BJ (cell line): Measurements from ENCODE around the gene WDR73. TPM values are rescaled to one million over a fixed set of nuclear protein-coding genes. Genes with fewer than 3 reads are reported as not detected.

Experiments used
- CTCF ChIA-PET: fragments of 350-600 bp; formaldehyde crosslinking; extraction: SDS; loops from one replicate; lab custom pipeline; 2021; ENCODE audit warnings: antibody characterized with exemption, inconsistent platforms; lab: Yijun Ruan, JAX
- POLR2A ChIA-PET: fragments of 300-600 bp; sonication (Branson Sonifier 250); formaldehyde crosslinking; extraction: SDS; loops from one replicate; lab custom pipeline; 2021; ENCODE audit warnings: antibody characterized with exemption; lab: Charles Lee
- DNase-seq: peaks from one replicate; pipeline ENCODE4 v3.0.0-alpha.2; 2011; ENCODE audit warnings: low read depth
- H3K27me3 ChIP-seq: 2 replicates; pipeline ENCODE4 v1.6.0; 2011; ENCODE audit warnings: low read length; ENCODE audit not compliant: control insufficient read depth, insufficient read depth
- H3K36me3 ChIP-seq: 2 replicates; pipeline ENCODE4 v1.5.1; 2011; ENCODE audit warnings: low read length; ENCODE audit not compliant: control insufficient read depth, insufficient read depth
- H3K4me3 ChIP-seq: 2 replicates; pipeline ENCODE4 v1.5.1; 2011; ENCODE audit warnings: low read depth, mild to moderate bottlenecking, control low read depth, low read length
- polyA plus RNA-seq: library from polyadenylated mRNA; depleted of rRNA; stranded (reverse); fragments of >200 nt; gene quantifications from 2 replicates; pipeline ENCODE4 v1.2.3, GENCODE V29; 2011
- TF ChIP-seq, protein P1 (sequence below): IDR thresholded peaks from 2 replicates; pipeline ENCODE4 v1.5.1; 2011; ENCODE audit warnings: low read depth, mild to moderate bottlenecking, control low read depth, inconsistent platforms, low read length, moderate library complexity; ENCODE audit not compliant: insufficient read depth

The WDR73 gene
- polyA plus RNA-seq, 1 experiment, result 21.1 TPM

DNA sequence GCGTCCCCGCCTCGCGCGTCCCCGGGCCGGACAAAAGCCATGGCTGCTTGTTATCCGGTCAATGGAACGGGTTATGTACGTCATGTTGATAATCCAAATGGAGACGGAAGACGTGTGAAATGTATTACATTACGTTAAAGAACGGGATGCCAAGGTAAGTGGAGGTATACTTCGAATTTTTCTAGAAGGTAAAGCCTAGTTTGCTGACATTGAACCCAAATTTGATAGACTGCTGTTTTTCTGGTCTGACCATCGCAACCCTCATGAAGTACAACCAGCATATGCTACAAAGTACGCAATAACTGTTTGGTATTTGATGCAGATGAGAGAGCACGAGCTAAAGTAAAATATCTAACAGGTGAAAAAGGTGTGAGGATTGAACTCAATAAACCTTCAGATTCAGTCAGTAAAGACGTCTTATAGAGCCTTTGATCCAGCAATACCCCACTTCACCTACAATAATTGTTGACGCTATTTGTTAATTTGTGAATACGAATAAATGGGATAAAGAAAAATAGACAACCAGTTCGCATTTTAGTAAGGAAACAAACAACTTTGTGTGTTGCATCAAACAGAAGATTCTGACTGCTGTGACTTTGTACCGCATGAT is 19.8 kb downstream of the WDR73 start:
- no peak for DNase-seq
- H3K36me3 ChIP-seq, result peaks cover 5% of the 10 kb centered on the region; the same call in 1 of the 2 replicates
- ChIA-PET POLR2A (interaction anchor here (0.6 kb wide), 1 partner anchor 16 kb away, joined by 3 read pairs; no protein-coding TSS in a partner anchor), CTCF (interaction anchor here (1.7 kb wide), 1 partner anchor 9 kb away, joined by 3 read pairs; no protein-coding TSS in a partner anchor)
- TF ChIP-seq, protein P1, sequence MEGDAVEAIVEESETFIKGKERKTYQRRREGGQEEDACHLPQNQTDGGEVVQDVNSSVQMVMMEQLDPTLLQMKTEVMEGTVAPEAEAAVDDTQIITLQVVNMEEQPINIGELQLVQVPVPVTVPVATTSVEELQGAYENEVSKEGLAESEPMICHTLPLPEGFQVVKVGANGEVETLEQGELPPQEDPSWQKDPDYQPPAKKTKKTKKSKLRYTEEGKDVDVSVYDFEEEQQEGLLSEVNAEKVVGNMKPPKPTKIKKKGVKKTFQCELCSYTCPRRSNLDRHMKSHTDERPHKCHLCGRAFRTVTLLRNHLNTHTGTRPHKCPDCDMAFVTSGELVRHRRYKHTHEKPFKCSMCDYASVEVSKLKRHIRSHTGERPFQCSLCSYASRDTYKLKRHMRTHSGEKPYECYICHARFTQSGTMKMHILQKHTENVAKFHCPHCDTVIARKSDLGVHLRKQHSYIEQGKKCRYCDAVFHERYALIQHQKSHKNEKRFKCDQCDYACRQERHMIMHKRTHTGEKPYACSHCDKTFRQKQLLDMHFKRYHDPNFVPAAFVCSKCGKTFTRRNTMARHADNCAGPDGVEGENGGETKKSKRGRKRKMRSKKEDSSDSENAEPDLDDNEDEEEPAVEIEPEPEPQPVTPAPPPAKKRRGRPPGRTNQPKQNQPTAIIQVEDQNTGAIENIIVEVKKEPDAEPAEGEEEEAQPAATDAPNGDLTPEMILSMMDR, result no peak
- peak overlapping the region; percentile 56 for H3K4me3 ChIP-seq
- no peaks in the 10 kb centered on the region for H3K27me3 ChIP-seq

DNA sequence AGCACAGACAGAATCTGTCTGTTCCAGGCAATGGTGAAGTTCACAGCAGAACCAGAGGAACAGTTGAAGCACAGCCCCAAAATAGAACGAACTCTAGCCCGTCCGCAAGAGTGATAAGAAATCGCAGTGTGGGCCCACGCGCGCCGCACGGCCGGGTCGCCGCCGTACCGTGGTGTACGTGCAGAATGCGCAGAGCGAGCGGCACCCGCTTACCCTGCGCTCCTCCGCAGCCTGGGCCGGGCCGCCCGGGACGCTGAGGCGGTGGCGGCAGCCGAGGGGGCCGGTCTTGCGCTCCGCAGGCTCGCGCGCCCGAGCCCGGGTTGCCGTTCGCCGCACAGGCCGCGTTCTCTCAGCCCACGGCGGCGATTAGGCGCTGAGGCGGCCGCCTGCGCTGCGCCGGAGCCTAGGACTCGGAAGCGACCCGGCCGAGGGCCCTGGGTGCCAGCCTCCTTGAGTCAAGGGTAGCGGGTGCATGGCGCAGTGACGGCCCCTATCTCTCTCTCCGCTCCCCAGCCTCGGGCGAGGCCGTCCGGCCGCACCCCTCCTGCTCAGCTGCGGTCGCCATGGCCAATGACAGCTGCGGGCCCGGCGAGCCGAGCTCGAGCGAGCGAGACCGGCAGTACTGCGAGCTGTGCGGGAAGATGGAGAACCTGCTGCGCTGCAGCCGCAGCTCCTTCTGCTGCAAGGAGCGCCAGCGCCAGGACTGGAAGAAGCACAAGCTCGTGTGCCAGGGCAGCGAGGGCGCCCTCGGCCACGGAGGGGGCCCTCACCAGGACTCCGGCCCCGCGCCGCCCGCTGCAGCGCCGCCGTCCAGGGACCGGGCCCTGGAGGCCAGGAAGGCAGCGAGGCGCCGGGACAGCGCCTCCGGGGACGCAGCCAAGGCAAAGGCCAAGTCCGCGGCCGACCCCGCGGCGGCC is 20.5 kb downstream of the WDR73 start:
- no peak for DNase-seq
- peak overlapping the region; percentile 56 for H3K4me3 ChIP-seq
- ChIA-PET POLR2A (interaction anchor here (0.6 kb wide), 1 partner anchor 16 kb away, joined by 3 read pairs; no protein-coding TSS in a partner anchor), CTCF (interaction anchor here (1.7 kb wide), 1 partner anchor 9 kb away, joined by 3 read pairs; no protein-coding TSS in a partner anchor)
- TF ChIP-seq, protein P1, result no peak
- H3K27me3 ChIP-seq, result no peaks in the 10 kb centered on the region
- peaks cover 4% of the 10 kb centered on the region; the same call in 1 of the 2 replicates for H3K36me3 ChIP-seq

- no peak for DNase-seq
- Histone ChIP-seq H3K4me3 (peak overlapping the region; percentile 59), H3K27me3 (no peaks in the 10 kb centered on the region), H3K36me3 (peaks cover 4% of the 10 kb centered on the region; the same call in 1 of the 2 replicates)
- TF ChIP-seq, protein P1, result no peak
- CTCF ChIA-PET, result interaction anchor here (0.6 to 2.6 kb wide), 6 partner anchors 12 to 33 kb away, joined by 3 to 7 read pairs (median 3); no protein-coding TSS in a partner anchor
- POLR2A ChIA-PET, result interaction anchor here (1.2 kb wide), 1 partner anchor 22 kb away, joined by 3 read pairs; the partner anchor contains the start of gene WDR73
These were observed 22.3 kb downstream of the WDR73 start for GRCh38 chr15:84631706-84632272.

- H3K4me3 ChIP-seq, result no peak overlapping the region
- ChIA-PET POLR2A (interaction anchor here (0.6 kb wide), 1 partner anchor 45 kb away, joined by 6 read pairs; no protein-coding TSS in a partner anchor), CTCF (interaction anchor here (1.7 kb wide), 1 partner anchor 30 kb away, joined by 6 read pairs; no protein-coding TSS in a partner anchor)
- TF ChIP-seq, protein P1, result no peak
- DNase-seq, result no peak
- H3K27me3 ChIP-seq, result no peaks in the 10 kb centered on the region
- no peaks in the 10 kb centered on the region for H3K36me3 ChIP-seq
These were observed 25.1 kb downstream of the WDR73 start for GRCh38 chr15:84629033-84629432.
